ENCODE measurements around the gene FCAMR. TPM values are rescaled to one million over a fixed set of nuclear protein-coding genes. Genes with fewer than 3 reads are reported as not detected.

FCAMR gene
- not detected in 2 replicates for total RNA-seq (2014; rRNA removed; shearing (Covaris generic))
- not detected in 2 replicates for polyA plus RNA-seq (2016; fragmentation: Nextera tagmentation; extraction: Ambion mirVana)

DNA sequence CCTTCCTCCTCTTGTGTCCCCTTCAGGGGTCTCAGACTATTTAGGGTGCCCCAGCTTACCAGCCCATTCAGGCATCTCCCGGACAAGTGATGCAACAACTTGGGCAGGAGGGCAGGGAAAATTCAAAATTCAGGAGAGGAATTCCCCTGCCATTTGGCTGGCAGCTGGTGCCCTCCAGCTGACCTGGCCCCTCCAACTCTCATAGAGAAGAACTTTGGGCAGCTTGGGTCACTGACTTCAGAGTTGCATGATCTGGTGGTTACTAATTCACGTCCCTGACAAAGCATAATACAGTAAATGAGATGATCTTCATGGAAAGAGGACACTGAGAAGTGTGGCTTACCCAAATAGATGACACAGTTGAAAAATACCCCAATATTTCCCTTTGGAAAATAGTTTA is at the start of gene FCAMR:
FCAMR (minus strand) TSS at position 15 of the 400 bp plus-strand sequence. CDS start 335 bp downstream, outside the sequence.
- 26 to 34% methylated on average over 2 of the region's 2 CpGs for WGBS, 2 experiments (ENCODE audit: low coverage in 1 of 2, low lambda C conversion rate in 2 of 2, missing lambda C conversion rate in 2 of 2)
- DNase-seq, result no peak
- H3K4me1 ChIP-seq (ENCODE audit: insufficient read depth), result no peaks in the 10 kb centered on the region
- no peaks in the 10 kb centered on the region for H3F3A ChIP-seq (ENCODE audit: insufficient read depth)
- H3K4me3 ChIP-seq, result no peak within 1 kb of the TSS
- peaks cover 31% of the 10 kb centered on the region for H3K27me3 ChIP-seq (replicated peaks; ENCODE audit: insufficient read depth)
- no peaks in the 10 kb centered on the region for H3K79me2 ChIP-seq (ENCODE audit: insufficient read depth)
- in situ Hi-C loops (cut with MboI), result no loop called here
- H4K20me1 ChIP-seq (ENCODE audit: insufficient read depth), result no peaks in the 10 kb centered on the region
- no peak within 1 kb of the TSS for H3K4me2 ChIP-seq (ENCODE audit: unreplicated experiment)
- no peaks in the 10 kb centered on the region for H3K9me2 ChIP-seq (ENCODE audit: insufficient read depth)
- TF ChIP-seq EZH2 (IDR thresholded peaks at IDR 0.05; ENCODE audit: insufficient read depth, poor library complexity, severe bottlenecking) (no peak), EZH2phosphoT487 (IDR thresholded peaks at IDR 0.05; ENCODE audit: insufficient read depth, low read depth) (no peak)
- H3K9me3 ChIP-seq (ENCODE audit: low read depth), result no peaks in the 10 kb centered on the region
- no peak within 1 kb of the TSS for H3K9ac ChIP-seq
- H3K27ac ChIP-seq, result no peak within 1 kb of the TSS
- no peaks in the 10 kb centered on the region for H3K36me3 ChIP-seq (ENCODE audit: low read depth)
- H2AFZ ChIP-seq, result no peak within 1 kb of the TSS

DNA sequence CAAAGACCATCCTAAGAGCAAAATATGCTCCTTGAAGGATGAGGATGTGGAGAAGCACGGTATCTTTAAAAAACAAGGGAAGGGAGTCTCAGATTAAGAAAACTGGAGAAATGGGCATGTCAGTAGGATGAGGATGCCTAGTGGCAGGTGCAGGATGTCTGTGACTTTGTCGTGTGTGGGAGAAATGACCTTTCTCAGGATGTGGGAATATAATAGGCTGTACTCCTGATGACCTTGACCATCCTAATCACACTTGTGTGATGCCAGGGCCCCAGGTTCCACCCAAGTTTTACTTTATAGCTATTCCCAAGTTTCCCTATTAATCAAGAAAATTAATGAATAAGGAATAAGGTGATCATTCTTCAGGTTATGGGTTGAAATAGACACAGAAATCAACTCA is 49.4 kb upstream of the FCAMR start:
- no peak for DNase-seq
- H3K27ac ChIP-seq, result no peak overlapping the region
- TF ChIP-seq EZH2phosphoT487 (IDR thresholded peaks at IDR 0.05; ENCODE audit: insufficient read depth, low read depth), result no peak
- no peak for TF ChIP-seq EZH2 (IDR thresholded peaks at IDR 0.05; ENCODE audit: insufficient read depth, poor library complexity, severe bottlenecking)
- no peak overlapping the region for H3K4me2 ChIP-seq (ENCODE audit: unreplicated experiment)
- no peaks in the 10 kb centered on the region for H3K36me3 ChIP-seq (ENCODE audit: low read depth)
- no peaks in the 10 kb centered on the region for H4K20me1 ChIP-seq (ENCODE audit: insufficient read depth)
- no peak overlapping the region for H3K9ac ChIP-seq
- H3K9me3 ChIP-seq (ENCODE audit: low read depth), result no peaks in the 10 kb centered on the region
- H3K27me3 ChIP-seq (replicated peaks; ENCODE audit: insufficient read depth), result no peaks in the 10 kb centered on the region
- in situ Hi-C loops (cut with MboI), result no loop called here
- H2AFZ ChIP-seq, result no peak overlapping the region
- H3K79me2 ChIP-seq (ENCODE audit: insufficient read depth), result no peaks in the 10 kb centered on the region
- no peaks in the 10 kb centered on the region for H3K9me2 ChIP-seq (ENCODE audit: insufficient read depth)
- peaks cover 24% of the 10 kb centered on the region for H3K4me1 ChIP-seq (ENCODE audit: insufficient read depth)
- 68% methylated on average over 2 of the region's 2 CpGs for WGBS, 2 experiments (ENCODE audit: low coverage in 1 of 2, low lambda C conversion rate in 2 of 2, missing lambda C conversion rate in 2 of 2)
- no peaks in the 10 kb centered on the region for H3F3A ChIP-seq (ENCODE audit: insufficient read depth)
- H3K4me3 ChIP-seq, result no peak overlapping the region

- Histone ChIP-seq H3K36me3 (ENCODE audit: low read depth) (no peaks in the 10 kb centered on the region), H3F3A (ENCODE audit: insufficient read depth) (no peaks in the 10 kb centered on the region), H3K79me2 (ENCODE audit: insufficient read depth) (no peaks in the 10 kb centered on the region), H3K4me2 (ENCODE audit: unreplicated experiment) (no peak overlapping the region), H2AFZ (no peak overlapping the region), H3K27ac (no peak overlapping the region), H3K4me1 (ENCODE audit: insufficient read depth) (peaks cover 20% of the 10 kb centered on the region), H3K4me3 (no peak overlapping the region), H3K9me2 (ENCODE audit: insufficient read depth) (no peaks in the 10 kb centered on the region), H3K9me3 (ENCODE audit: low read depth) (no peaks in the 10 kb centered on the region), H3K9ac (no peak overlapping the region), H3K27me3 (replicated peaks; ENCODE audit: insufficient read depth) (no peaks in the 10 kb centered on the region), H4K20me1 (ENCODE audit: insufficient read depth) (no peaks in the 10 kb centered on the region)
- TF ChIP-seq EZH2 (IDR thresholded peaks at IDR 0.05; ENCODE audit: insufficient read depth, poor library complexity, severe bottlenecking), result no peak
- TF ChIP-seq EZH2phosphoT487 (IDR thresholded peaks at IDR 0.05; ENCODE audit: insufficient read depth, low read depth), result no peak
- in situ Hi-C loops (cut with MboI), result no loop called here
- DNase-seq, result no peak
- 93 to 98% methylated on average over 2 of the region's 2 CpGs for WGBS, 2 experiments (ENCODE audit: low coverage in 1 of 2, low lambda C conversion rate in 2 of 2, missing lambda C conversion rate in 2 of 2)
These were observed 48.9 kb upstream of the FCAMR start for GRCh38 chr1:207019161-207019560.

GRCh38 chr1:207018707-207019106 is 48.4 kb upstream of the FCAMR start:
- H3K4me3 ChIP-seq, result no peak overlapping the region
- in situ Hi-C loops (cut with MboI), result no loop called here
- no peaks in the 10 kb centered on the region for H3K9me2 ChIP-seq (ENCODE audit: insufficient read depth)
- no peaks in the 10 kb centered on the region for H3K27me3 ChIP-seq (replicated peaks; ENCODE audit: insufficient read depth)
- no peak overlapping the region for H3K9ac ChIP-seq
- H3F3A ChIP-seq (ENCODE audit: insufficient read depth), result no peaks in the 10 kb centered on the region
- H4K20me1 ChIP-seq (ENCODE audit: insufficient read depth), result no peaks in the 10 kb centered on the region
- WGBS, 2 experiments (ENCODE audit: low coverage in 1 of 2, low lambda C conversion rate in 2 of 2, missing lambda C conversion rate in 2 of 2), result 80 to 85% methylated on average over 4 of the region's 4 CpGs
- H3K4me2 ChIP-seq (ENCODE audit: unreplicated experiment), result no peak overlapping the region
- no peaks in the 10 kb centered on the region for H3K9me3 ChIP-seq (ENCODE audit: low read depth)
- TF ChIP-seq EZH2 (IDR thresholded peaks at IDR 0.05; ENCODE audit: insufficient read depth, poor library complexity, severe bottlenecking), result no peak
- no peak for TF ChIP-seq EZH2phosphoT487 (IDR thresholded peaks at IDR 0.05; ENCODE audit: insufficient read depth, low read depth)
- H2AFZ ChIP-seq, result no peak overlapping the region
- H3K36me3 ChIP-seq (ENCODE audit: low read depth), result no peaks in the 10 kb centered on the region
- no peaks in the 10 kb centered on the region for H3K79me2 ChIP-seq (ENCODE audit: insufficient read depth)
- DNase-seq, result no peak
- no peak overlapping the region for H3K27ac ChIP-seq
- peaks cover 20% of the 10 kb centered on the region for H3K4me1 ChIP-seq (ENCODE audit: insufficient read depth)

Data from GM23248 (cell line).